Measurements from ENCODE around the gene USP12. TPM values are rescaled to one million over a fixed set of nuclear protein-coding genes. Genes with fewer than 3 reads are reported as not detected.
"Not testable (repeated sequence)": the region's sequence is repeated elsewhere in the genome, so short reads cannot be mapped to it uniquely, and the experiment has no call there.

Gene USP12
- total and polyA plus RNA-seq, 2 experiments from 2014 or later: 18.4 to 39.3 TPM

DNA sequence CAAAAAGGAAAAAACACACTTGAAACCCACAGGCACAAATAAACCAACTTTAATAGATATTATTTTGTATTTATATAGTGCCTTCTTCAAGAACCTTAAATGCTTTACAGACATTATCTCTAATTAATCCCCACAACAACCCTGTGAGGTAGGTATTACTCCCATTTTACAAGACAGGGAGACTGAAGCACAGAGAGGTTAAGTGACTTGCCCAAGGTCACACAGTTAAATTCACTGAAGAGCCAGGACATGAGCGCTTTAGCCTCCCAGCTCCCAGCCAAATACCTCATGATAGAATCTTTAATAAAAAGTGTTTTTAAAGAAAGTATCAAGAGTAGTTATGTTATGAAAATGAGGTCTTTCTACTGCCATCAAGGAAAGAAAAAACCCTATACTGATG lies 105.5 kb downstream of the USP12 start:
- peaks cover 17% of the 10 kb centered on the region for H3K9me3 Mint-ChIP-seq

DNA sequence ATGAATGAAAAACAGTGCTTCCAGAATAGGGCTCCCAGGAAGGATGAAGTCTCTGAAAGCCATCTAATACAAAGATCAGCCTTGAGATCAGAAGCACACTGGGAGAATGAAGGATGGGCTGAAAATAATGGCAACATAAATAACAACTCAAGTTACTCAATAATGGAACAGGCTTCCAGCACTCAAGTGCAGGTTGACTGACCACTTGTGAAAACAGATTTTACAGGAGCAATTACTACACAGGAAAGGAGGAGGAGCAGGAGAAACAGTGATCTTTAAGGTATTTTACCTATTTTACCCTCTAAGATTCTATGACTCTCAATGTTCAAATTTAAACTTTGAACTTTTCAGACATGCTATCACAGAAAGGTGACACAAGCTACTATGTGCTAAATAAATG lies 106.0 kb downstream of the USP12 start:
- Mint-ChIP-seq H3K27me3 (ENCODE audit: insufficient read depth, low read depth, poor library complexity) (peaks cover 15% of the 10 kb centered on the region), H3K4me1 (peaks cover 3% of the 10 kb centered on the region; the same call in 2 of the 3 replicates), H3K9me3 (peaks cover 17% of the 10 kb centered on the region), H3K4me3 (no peak overlapping the region), H3K27ac (no peak overlapping the region), H3K36me3 (ENCODE audit: low read depth) (peaks cover 22% of the 10 kb centered on the region)
- no peaks in the 10 kb centered on the region for H3K27me3 ChIP-seq (ENCODE audit: insufficient read depth)
- no peak overlapping the region for H2AFZ ChIP-seq
- H3K4me2 ChIP-seq: no peak overlapping the region
- ATAC-seq (no peak), DNase-seq (ENCODE audit: low spot score) (no peak)
- H4K20me1 ChIP-seq (replicated peaks; ENCODE audit: insufficient read depth): no peaks in the 10 kb centered on the region
- no peaks in the 10 kb centered on the region for H3K9me2 ChIP-seq (ENCODE audit: insufficient read depth)
- peaks cover 7% of the 10 kb centered on the region; the same call in 1 of the 2 replicates for H3F3A ChIP-seq (replicated peaks; ENCODE audit: low read depth)
- no peak overlapping the region for H3K4me3 ChIP-seq
- H3K4me1 ChIP-seq (ENCODE audit: insufficient read depth): peaks cover 11% of the 10 kb centered on the region
- H3K27ac ChIP-seq (ENCODE audit: low read depth): no peak overlapping the region
- no peaks in the 10 kb centered on the region; the same call in 1 of the 2 replicates for H3K36me3 ChIP-seq (ENCODE audit: insufficient read depth)
- no peaks in the 10 kb centered on the region for H3K79me2 ChIP-seq (replicated peaks; ENCODE audit: insufficient read depth)
- no peak for TF ChIP-seq ZNF114 (CRISPR knock-in tag; IDR thresholded peaks at IDR 0.05)
- TF ChIP-seq, protein P1, sequence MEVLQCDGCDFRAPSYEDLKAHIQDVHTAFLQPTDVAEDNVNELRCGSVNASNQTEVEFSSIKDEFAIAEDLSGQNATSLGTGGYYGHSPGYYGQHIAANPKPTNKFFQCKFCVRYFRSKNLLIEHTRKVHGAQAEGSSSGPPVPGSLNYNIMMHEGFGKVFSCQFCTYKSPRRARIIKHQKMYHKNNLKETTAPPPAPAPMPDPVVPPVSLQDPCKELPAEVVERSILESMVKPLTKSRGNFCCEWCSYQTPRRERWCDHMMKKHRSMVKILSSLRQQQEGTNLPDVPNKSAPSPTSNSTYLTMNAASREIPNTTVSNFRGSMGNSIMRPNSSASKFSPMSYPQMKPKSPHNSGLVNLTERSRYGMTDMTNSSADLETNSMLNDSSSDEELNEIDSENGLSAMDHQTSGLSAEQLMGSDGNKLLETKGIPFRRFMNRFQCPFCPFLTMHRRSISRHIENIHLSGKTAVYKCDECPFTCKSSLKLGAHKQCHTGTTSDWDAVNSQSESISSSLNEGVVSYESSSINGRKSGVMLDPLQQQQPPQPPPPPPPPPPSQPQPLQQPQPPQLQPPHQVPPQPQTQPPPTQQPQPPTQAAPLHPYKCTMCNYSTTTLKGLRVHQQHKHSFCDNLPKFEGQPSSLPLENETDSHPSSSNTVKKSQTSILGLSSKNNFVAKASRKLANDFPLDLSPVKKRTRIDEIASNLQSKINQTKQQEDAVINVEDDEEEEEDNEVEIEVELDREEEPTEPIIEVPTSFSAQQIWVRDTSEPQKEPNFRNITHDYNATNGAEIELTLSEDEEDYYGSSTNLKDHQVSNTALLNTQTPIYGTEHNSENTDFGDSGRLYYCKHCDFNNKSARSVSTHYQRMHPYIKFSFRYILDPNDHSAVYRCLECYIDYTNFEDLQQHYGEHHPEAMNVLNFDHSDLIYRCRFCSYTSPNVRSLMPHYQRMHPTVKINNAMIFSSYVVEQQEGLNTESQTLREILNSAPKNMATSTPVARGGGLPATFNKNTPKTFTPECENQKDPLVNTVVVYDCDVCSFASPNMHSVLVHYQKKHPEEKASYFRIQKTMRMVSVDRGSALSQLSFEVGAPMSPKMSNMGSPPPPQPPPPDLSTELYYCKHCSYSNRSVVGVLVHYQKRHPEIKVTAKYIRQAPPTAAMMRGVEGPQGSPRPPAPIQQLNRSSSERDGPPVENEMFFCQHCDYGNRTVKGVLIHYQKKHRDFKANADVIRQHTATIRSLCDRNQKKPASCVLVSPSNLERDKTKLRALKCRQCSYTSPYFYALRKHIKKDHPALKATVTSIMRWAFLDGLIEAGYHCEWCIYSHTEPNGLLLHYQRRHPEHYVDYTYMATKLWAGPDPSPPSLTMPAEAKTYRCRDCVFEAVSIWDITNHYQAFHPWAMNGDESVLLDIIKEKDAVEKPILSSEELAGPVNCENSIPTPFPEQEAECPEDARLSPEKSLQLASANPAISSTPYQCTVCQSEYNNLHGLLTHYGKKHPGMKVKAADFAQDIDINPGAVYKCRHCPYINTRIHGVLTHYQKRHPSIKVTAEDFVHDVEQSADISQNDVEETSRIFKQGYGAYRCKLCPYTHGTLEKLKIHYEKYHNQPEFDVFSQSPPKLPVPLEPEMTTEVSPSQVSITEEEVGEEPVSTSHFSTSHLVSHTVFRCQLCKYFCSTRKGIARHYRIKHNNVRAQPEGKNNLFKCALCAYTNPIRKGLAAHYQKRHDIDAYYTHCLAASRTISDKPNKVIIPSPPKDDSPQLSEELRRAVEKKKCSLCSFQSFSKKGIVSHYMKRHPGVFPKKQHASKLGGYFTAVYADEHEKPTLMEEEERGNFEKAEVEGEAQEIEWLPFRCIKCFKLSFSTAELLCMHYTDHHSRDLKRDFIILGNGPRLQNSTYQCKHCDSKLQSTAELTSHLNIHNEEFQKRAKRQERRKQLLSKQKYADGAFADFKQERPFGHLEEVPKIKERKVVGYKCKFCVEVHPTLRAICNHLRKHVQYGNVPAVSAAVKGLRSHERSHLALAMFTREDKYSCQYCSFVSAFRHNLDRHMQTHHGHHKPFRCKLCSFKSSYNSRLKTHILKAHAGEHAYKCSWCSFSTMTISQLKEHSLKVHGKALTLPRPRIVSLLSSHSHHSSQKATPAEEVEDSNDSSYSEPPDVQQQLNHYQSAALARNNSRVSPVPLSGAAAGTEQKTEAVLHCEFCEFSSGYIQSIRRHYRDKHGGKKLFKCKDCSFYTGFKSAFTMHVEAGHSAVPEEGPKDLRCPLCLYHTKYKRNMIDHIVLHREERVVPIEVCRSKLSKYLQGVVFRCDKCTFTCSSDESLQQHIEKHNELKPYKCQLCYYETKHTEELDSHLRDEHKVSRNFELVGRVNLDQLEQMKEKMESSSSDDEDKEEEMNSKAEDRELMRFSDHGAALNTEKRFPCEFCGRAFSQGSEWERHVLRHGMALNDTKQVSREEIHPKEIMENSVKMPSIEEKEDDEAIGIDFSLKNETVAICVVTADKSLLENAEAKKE (CRISPR knock-in tag; IDR thresholded peaks at IDR 0.05): no peak
- TF ChIP-seq, protein P2, sequence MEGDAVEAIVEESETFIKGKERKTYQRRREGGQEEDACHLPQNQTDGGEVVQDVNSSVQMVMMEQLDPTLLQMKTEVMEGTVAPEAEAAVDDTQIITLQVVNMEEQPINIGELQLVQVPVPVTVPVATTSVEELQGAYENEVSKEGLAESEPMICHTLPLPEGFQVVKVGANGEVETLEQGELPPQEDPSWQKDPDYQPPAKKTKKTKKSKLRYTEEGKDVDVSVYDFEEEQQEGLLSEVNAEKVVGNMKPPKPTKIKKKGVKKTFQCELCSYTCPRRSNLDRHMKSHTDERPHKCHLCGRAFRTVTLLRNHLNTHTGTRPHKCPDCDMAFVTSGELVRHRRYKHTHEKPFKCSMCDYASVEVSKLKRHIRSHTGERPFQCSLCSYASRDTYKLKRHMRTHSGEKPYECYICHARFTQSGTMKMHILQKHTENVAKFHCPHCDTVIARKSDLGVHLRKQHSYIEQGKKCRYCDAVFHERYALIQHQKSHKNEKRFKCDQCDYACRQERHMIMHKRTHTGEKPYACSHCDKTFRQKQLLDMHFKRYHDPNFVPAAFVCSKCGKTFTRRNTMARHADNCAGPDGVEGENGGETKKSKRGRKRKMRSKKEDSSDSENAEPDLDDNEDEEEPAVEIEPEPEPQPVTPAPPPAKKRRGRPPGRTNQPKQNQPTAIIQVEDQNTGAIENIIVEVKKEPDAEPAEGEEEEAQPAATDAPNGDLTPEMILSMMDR (conservative IDR thresholded peaks at IDR 0.05; ENCODE audit: low read depth in 2 of 2): no peak
- TF ChIP-seq EZH2 (IDR thresholded peaks at IDR 0.05; ENCODE audit: low read depth, unreplicated experiment): no peak
- TF ChIP-seq NANOG (IDR thresholded peaks at IDR 0.05; ENCODE audit: borderline replicate concordance): no peak
- TF ChIP-seq JUNB (IDR thresholded peaks at IDR 0.05; ENCODE audit: unreplicated experiment): no peak
- no peak for TF ChIP-seq STAT1 (IDR thresholded peaks at IDR 0.05; ENCODE audit: unreplicated experiment)
- TF ChIP-seq ZNF331 (CRISPR knock-in tag; IDR thresholded peaks at IDR 0.05; ENCODE audit: low read depth): no peak
- TF ChIP-seq, protein P3, sequence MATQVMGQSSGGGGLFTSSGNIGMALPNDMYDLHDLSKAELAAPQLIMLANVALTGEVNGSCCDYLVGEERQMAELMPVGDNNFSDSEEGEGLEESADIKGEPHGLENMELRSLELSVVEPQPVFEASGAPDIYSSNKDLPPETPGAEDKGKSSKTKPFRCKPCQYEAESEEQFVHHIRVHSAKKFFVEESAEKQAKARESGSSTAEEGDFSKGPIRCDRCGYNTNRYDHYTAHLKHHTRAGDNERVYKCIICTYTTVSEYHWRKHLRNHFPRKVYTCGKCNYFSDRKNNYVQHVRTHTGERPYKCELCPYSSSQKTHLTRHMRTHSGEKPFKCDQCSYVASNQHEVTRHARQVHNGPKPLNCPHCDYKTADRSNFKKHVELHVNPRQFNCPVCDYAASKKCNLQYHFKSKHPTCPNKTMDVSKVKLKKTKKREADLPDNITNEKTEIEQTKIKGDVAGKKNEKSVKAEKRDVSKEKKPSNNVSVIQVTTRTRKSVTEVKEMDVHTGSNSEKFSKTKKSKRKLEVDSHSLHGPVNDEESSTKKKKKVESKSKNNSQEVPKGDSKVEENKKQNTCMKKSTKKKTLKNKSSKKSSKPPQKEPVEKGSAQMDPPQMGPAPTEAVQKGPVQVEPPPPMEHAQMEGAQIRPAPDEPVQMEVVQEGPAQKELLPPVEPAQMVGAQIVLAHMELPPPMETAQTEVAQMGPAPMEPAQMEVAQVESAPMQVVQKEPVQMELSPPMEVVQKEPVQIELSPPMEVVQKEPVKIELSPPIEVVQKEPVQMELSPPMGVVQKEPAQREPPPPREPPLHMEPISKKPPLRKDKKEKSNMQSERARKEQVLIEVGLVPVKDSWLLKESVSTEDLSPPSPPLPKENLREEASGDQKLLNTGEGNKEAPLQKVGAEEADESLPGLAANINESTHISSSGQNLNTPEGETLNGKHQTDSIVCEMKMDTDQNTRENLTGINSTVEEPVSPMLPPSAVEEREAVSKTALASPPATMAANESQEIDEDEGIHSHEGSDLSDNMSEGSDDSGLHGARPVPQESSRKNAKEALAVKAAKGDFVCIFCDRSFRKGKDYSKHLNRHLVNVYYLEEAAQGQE (IDR thresholded peaks at IDR 0.05; ENCODE audit: unreplicated experiment): no peak
- TF ChIP-seq, protein P4, sequence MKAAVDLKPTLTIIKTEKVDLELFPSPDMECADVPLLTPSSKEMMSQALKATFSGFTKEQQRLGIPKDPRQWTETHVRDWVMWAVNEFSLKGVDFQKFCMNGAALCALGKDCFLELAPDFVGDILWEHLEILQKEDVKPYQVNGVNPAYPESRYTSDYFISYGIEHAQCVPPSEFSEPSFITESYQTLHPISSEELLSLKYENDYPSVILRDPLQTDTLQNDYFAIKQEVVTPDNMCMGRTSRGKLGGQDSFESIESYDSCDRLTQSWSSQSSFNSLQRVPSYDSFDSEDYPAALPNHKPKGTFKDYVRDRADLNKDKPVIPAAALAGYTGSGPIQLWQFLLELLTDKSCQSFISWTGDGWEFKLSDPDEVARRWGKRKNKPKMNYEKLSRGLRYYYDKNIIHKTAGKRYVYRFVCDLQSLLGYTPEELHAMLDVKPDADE (IDR thresholded peaks at IDR 0.05): no peak

More for the DNA sequence above, 105.5 kb downstream of the USP12 start:
- H3K9me2 ChIP-seq (ENCODE audit: insufficient read depth); H3K79me2 ChIP-seq (replicated peaks; ENCODE audit: insufficient read depth); H3K27ac Mint-ChIP-seq; H3K4me2 ChIP-seq; H4K20me1 ChIP-seq (replicated peaks; ENCODE audit: insufficient read depth); H3K4me3 ChIP-seq; H3K4me3 Mint-ChIP-seq; H3F3A ChIP-seq (replicated peaks; ENCODE audit: low read depth); DNase-seq (ENCODE audit: low spot score); H3K27me3 ChIP-seq (ENCODE audit: insufficient read depth); H2AFZ ChIP-seq; H3K4me1 Mint-ChIP-seq; ATAC-seq; H3K36me3 ChIP-seq (ENCODE audit: insufficient read depth); H3K27ac ChIP-seq (ENCODE audit: low read depth): not testable (repeated sequence)
- peaks cover 11% of the 10 kb centered on the region for H3K4me1 ChIP-seq (ENCODE audit: insufficient read depth)
- Mint-ChIP-seq H3K36me3 (ENCODE audit: low read depth) (peaks cover 22% of the 10 kb centered on the region), H3K27me3 (ENCODE audit: insufficient read depth, low read depth, poor library complexity) (peaks cover 15% of the 10 kb centered on the region)

Measured in GM23338 (cell line).